22Rv1 (cell line): ENCODE data around the gene WFIKKN1.

ENCODE experiments used
- H3K27ac ChIP-seq: fragments of 450-650 bp; 2 replicates; pipeline ENCODE4 v1.5.1; 2017
- ZFX ChIP-seq: fragments of 450-650 bp; IDR thresholded peaks from 2 replicates; pipeline ENCODE4 v1.6.1; 2017; ENCODE audit warnings: antibody characterized with exemption, borderline replicate concordance
- TF ChIP-seq, protein P1 (sequence below): fragments of 450-650 bp; IDR thresholded peaks from 2 replicates; pipeline ENCODE4 v1.5.1; 2017; ENCODE audit warnings: mild to moderate bottlenecking

Gene WFIKKN1

DNA sequence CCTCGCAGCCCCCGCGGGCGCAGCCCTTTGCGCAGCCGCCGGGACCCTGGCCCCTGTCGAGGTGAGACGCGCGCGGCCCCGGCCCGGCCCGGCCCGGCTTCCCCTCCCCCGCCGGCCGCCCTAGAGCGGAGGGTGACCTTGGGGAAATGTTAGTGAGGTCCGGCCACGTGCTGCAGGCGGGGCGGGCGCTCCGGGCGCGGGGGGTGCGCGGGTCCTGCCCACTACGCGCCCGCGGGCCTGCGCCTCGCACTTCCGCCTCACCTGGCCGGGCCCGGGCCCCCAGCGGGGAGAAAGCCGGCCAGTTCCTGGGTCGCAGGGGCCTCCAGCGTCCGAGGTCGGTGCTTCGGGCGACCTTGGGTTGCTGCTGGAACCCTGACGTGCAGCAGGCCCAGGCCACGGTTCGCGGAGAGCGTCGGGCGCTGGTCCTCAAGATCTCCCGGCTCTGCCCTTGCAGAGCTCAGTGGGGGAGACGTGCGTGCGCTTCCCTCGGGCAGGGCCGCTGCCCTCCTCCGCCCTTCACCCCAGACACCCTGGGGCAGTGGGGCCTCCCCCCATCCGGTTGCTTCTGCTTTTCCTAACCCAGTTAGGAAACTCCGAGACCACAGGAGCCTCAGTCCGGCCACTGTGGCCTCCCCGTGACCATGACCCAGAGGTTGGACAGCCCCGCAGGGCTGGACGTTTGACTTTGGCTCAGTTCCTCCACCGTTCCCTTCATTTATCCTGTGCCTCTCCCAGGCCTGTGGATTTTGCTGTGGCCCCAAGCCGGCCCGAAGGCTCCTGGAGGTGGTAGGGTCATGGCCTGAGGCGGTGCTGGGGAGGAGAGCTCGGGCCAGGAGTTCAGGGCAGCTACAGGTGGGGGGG is 11.6 kb downstream of the WFIKKN1 start:
- TF ChIP-seq ZFX: no peak
- TF ChIP-seq, protein P1, sequence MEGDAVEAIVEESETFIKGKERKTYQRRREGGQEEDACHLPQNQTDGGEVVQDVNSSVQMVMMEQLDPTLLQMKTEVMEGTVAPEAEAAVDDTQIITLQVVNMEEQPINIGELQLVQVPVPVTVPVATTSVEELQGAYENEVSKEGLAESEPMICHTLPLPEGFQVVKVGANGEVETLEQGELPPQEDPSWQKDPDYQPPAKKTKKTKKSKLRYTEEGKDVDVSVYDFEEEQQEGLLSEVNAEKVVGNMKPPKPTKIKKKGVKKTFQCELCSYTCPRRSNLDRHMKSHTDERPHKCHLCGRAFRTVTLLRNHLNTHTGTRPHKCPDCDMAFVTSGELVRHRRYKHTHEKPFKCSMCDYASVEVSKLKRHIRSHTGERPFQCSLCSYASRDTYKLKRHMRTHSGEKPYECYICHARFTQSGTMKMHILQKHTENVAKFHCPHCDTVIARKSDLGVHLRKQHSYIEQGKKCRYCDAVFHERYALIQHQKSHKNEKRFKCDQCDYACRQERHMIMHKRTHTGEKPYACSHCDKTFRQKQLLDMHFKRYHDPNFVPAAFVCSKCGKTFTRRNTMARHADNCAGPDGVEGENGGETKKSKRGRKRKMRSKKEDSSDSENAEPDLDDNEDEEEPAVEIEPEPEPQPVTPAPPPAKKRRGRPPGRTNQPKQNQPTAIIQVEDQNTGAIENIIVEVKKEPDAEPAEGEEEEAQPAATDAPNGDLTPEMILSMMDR: no peak
- peak overlapping the region; percentile 96 for H3K27ac ChIP-seq

DNA sequence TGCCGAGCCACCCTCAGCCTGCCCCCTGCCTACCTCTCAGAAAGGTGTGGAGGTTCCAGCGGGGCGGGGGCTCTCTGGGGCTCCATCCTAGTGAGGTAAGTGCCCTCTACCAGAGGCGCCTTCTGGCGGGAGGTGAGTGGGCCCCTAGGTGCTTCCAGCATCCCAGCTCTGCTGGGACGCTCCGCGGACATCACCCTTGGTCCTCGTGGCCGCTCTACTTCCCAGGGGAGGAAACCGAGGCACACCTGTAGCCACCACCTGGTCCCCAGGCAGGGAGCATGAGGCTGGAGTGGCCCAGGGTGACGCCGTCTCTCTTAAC is 12.2 kb downstream of the WFIKKN1 start:
- peak overlapping the region; percentile 96 for H3K27ac ChIP-seq
- TF ChIP-seq, protein P1: no peak
- TF ChIP-seq ZFX: no peak

DNA sequence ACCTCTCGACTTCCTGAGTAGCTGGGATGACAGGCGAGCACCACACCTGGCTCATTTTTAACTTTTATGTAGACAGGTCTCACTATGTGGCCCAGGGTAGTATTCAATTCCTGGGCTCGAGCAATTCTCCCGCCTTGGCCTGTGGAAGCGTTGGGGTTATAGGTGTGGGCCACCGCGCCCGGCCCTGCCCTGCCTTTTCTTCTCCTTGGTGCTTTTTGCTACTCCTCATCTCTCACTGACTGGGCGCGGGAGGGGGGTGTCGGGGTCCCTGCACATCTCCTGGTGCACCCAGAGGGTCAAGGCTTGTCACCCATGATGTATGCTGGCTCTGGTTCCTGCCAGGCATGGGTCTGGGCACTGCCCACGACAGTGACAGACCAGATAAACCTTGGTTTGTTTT is 13.8 kb downstream of the WFIKKN1 start:
- TF ChIP-seq, protein P1: no peak
- no peak for TF ChIP-seq ZFX
- peak overlapping the region; percentile 96 for H3K27ac ChIP-seq

DNA sequence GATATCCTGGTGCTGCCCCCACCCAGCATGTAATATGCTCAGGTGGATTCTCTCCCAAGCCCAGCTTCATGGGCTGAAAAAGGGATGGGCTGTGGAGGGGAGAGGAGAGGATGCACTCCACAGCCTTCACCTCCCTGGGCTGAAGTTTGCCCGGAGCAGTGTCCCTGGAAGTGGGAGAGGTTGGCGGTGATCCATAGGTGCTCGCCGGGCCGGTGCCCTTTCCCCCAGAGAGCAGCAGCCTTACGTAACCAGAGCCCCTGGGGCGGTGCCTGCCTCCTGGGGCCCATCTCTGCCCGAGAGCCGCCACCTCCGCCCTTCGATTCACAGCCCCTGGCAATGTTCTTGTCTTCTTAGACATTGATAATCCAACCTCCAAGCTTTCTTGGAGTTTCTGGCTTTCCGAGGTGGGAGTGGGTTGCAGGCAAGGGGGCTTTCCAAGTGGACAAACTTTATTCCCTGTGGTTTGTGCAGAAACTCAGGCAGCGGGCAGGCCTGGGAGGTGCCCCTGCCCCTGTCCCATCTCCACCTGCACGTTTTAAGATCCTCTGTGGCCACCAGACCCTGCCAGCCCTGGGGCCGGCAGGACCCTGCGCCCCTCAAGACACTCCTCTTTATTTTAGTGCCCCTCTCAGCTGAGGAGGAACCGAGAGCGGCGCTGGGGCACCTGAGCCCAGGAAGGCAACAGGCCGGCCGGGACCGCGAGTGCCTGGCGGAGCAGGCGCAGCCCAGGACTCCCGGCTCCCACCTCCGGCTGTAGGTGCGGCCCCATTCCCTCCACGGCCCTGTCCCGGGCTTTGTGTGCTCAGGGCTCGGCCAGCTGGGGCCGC is 15.3 kb downstream of the WFIKKN1 start:
- TF ChIP-seq, protein P1: no peak
- no peak for TF ChIP-seq ZFX
- H3K27ac ChIP-seq: peak overlapping the region; percentile 96

DNA sequence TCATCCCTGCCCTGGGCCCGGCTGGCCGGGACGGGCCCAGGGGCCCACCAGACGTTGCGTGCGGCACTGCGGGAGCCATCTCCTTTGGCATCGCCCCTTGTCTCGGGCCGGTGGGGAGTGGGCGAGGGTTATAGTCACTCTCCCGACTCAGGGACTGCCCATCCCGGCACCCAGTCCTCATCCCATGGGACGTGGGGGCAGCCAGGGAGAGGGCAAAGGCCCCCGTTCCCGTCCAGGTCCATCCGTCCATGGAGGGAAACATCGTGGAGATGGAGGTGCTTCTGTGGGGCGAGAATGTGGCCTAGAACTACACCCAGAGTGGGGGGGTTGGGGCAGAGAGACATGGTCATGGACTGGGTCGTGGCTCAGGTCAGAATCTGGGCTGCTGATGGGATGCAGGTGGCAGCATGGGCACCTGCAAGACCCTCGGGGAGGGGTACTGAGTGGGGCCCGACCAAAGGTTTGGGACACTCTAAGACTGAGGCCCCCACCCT is 15.9 kb downstream of the WFIKKN1 start:
- peak overlapping the region; percentile 96 for H3K27ac ChIP-seq
- TF ChIP-seq, protein P1: no peak
- no peak for TF ChIP-seq ZFX

DNA sequence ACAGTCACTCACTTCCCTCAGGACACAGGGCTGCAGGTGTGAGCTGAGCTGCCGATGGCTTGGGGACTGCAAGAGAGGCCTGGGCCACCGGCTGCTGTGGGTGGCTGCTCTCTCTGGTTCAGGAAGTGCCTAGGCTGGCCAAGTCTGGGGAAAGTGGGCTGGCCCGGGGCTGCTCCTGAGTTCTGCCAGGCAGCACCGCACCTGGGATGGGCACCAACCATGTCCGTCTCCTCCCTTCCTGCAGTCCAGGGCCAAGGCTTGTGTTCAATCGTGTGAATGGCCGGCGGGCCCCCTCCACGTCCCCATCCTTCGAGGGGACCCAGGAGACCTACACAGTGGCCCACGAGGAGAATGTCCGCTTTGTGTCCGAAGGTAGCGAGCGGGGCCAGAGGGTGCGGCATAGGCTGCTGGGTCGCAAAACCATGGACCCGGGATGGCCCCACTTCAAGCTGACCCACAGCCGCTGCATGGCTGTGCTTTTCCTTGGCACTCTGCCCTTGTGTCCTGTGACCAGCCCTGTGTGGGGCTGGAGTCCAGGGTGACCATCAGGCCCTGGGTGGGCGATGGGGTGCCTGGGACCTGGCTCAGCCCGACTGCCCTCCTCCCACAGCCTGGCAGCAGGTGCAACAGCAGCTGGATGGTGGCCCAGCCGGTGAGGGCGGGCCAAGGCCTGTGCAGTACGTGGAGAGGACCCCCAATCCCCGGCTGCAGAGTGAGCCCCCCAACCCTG is 16.6 kb downstream of the WFIKKN1 start:
- TF ChIP-seq ZFX: no peak
- TF ChIP-seq, protein P1: no peak
- H3K27ac ChIP-seq: peak overlapping the region; percentile 96
